Liver (tissue), 3 donors: Measurements from ENCODE around the gene SLC12A1.

Source experiments
- CTCF ChIP-seq: fragments of 150-350 bp; IDR thresholded peaks from 2 replicates; pipeline ENCODE4 v1.5.1; 2017; ENCODE audit warnings: improper control_type of control experiment, low read depth, low read length; ENCODE audit not compliant: missing input control
- JUND ChIP-seq, 2 donors: IDR thresholded peaks; 2 replicates each; pipeline ENCODE4 v1.6.1; 2016; ENCODE audit warnings: antibody characterized with exemption in 2 of 2
- NR2F2 ChIP-seq: IDR thresholded peaks from 2 replicates; pipeline ENCODE4 v1.6.1; 2016; ENCODE audit warnings: antibody characterized with exemption
- REST ChIP-seq: IDR thresholded peaks from 2 replicates; pipeline ENCODE4 v1.6.1; 2016; ENCODE audit warnings: antibody characterized with exemption, mild to moderate bottlenecking
- ZBTB33 ChIP-seq: IDR thresholded peaks from 2 replicates; pipeline ENCODE4 v1.6.1; 2016; ENCODE audit warnings: antibody characterized with exemption
- TF ChIP-seq, protein P1 (sequence below): IDR thresholded peaks from 2 replicates; pipeline ENCODE4 v1.6.1; 2016; ENCODE audit warnings: antibody characterized with exemption
- donor health status: healthy.
- donor health status: healthy.

DNA sequence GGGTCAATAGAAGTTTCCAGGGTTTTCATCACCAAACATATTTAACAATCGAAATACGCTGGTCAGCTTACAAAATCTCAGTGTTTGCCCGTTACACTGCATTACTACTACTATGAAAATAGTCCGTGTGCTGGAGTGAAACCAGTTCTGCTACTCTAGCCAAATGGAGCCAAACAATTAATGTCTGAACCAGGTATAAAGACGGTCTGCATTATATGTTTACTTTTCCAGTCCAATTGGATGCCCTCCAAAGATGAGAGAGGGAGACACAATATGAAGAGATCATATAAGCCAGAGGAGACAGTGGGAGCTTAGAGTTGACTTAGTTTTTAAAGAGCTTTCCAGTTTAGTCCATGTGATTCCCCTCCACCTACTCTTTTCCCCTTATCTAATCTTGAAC, 118.8 kb downstream of the SLC12A1 start:
- TF ChIP-seq, protein P1, sequence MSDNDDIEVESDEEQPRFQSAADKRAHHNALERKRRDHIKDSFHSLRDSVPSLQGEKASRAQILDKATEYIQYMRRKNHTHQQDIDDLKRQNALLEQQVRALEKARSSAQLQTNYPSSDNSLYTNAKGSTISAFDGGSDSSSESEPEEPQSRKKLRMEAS, result no peak
- TF ChIP-seq CTCF, result no peak
- TF ChIP-seq JUND (IDR thresholded peaks at IDR 0.05), result no peak
- TF ChIP-seq REST, result no peak
- TF ChIP-seq ZBTB33, result no peak
- no peak for TF ChIP-seq NR2F2
